NCI-H460 (cell line): Measurements from ENCODE around the gene MOSMO. TPM values are rescaled to one million over a fixed set of nuclear protein-coding genes. Genes with fewer than 3 reads are reported as not detected.
"Not testable (repeated sequence)": the region's sequence is repeated elsewhere in the genome, so short reads cannot be mapped to it uniquely, and the experiment has no call there.

ENCODE experiments used
- DNase-seq: peaks from one replicate; pipeline ENCODE4 v3.0.0-alpha.2; 2016; ENCODE audit warnings: low read depth; ENCODE audit errors: extremely low read depth
- total RNA-seq: library from RNA; depleted of rRNA; stranded (reverse); fragments of >200 nt; shearing (Covaris generic); gene quantifications from 2 replicates; pipeline ENCODE4 v1.2.3, GENCODE V29; 2014

The MOSMO gene
- total RNA-seq, 1 experiment from 2014 or later = 22.4 TPM

DNA sequence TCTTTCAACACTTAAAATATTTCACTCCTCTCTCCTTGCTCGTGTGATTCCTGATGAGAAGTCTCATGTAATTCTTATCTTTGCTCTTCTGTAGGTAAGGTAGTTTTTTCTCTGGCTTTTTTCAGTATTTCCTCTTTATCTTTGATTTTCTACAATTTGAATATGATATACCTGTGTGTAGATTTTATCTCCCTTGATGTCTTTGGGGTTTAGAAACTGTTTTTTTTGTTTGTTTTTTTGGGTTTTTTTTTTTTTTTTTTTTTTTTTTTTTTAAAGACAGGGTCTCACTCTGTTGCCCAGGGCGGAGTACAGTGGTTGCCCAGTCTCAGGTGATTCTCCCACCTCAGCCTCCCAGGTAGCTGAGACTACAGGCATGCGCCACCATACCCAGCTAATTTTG is 26.6 kb downstream of the MOSMO start:
- no peak for DNase-seq

DNA sequence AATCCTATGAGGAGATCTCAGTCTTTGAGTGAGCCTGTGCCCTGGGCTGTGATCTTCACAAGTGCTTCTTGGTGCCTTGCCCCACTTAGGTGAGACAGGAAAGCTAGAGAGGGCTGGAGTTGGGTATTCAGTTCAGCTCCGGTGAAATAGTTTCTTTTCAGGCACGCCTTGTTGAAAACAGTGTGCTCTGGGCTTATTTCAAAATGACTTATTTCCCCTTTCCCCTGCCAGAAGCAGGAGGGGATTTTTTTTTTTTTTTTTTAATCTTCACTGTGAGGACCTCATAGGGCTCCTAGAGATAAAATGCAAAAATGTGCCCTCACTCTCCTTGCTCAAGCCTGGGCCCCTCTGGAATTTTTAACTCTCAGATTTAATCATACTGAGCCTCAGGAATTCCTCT is 27.2 kb downstream of the MOSMO start:
- no peak for DNase-seq

DNA sequence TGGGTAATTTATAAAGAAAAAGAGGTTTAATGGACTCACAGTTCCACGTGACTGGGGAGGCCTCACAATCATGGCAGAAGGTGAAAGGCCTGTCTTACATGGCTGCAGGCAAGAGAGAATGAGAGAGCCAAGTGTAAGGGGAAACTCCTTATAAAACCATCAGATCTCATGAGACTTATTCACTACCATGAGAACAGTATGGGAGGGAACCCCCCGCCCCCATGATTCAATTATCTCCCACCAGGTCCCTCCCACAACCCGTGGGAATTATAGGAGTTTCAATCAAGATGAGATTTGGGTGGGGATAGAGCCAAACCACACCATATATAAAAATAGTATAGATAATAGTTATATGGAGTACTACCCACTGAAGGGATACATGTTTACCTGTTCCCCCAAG is 36.0 kb downstream of the MOSMO start:
- DNase-seq = not testable (repeated sequence)

DNA sequence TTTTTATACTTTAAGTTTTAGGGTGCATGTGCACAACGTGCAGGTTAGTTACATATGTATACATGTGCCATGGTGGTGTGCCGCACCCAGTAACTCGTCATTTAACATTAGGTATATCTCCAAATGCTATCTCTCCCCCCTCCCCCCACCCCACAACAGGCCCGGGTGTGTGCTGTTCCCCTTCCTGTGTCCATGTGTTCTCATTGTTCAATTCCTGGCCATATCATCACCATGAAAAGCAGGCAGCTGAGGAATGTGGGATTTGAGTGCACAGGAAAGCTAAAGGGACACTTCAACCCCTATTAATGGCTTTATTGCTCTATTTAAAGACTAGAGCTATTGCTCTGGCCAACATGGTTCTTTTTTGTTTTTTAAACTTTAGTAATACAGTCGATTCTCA is 38.0 kb downstream of the MOSMO start:
- not testable (repeated sequence) for DNase-seq

DNA sequence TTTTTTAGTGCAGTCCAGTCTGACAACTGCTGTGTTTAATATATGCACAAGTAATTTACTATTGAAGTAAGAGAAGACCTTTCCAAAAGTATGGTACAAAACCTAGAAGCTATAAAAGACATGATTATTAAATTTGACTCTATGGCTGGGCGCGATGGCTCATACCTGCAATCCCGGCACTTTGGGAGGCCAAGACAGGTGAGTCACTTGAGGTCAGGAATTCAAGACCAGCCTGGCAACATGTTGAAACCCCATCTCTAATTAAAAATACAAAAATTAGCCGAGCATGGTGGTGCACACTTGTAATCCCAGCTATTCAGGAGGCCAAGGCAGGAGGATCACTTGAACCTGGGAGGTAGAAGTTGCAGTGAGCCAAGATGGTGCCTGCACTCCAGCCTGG is 43.1 kb downstream of the MOSMO start:
- DNase-seq = no peak

DNA sequence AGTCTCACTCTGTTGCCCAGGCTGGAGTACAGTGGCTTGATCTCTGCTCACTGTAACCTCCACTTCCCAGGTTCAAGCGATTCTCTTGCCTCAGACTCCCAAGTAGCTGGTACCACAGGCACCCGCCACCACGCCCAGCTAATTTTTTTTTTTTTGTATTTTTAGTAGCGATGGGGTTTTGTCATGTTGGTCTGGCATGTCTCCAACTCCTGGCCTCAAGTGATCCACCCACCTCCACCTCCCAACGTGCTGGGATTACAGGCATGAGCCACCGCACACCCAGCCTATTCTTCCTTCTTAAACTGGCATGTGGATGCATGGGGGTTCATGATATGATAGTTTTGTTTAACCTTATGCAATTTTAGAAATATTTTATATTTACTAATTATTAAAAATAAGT is 45.1 kb downstream of the MOSMO start:
- no peak for DNase-seq

DNA sequence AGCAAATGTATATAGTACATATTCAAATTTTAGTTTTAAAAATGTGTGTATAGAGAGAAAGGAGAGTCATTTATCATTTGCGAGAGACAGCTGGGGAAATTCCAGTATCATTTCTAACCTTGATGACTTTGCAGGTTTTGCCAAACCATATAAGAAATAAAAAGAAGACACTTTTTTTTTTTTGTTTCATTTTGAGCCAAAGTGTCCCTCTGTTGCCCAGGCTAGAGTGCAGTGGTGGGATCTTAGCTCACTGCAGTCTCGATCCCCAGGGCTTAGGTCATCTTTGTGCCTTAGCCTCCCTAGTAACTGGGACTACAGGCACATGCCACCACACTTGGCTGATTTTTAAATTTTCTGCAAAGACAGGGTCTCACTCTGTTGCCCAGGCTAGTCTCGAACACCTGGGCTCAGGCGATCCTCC is 46.0 kb downstream of the MOSMO start:
- no peak for DNase-seq

DNA sequence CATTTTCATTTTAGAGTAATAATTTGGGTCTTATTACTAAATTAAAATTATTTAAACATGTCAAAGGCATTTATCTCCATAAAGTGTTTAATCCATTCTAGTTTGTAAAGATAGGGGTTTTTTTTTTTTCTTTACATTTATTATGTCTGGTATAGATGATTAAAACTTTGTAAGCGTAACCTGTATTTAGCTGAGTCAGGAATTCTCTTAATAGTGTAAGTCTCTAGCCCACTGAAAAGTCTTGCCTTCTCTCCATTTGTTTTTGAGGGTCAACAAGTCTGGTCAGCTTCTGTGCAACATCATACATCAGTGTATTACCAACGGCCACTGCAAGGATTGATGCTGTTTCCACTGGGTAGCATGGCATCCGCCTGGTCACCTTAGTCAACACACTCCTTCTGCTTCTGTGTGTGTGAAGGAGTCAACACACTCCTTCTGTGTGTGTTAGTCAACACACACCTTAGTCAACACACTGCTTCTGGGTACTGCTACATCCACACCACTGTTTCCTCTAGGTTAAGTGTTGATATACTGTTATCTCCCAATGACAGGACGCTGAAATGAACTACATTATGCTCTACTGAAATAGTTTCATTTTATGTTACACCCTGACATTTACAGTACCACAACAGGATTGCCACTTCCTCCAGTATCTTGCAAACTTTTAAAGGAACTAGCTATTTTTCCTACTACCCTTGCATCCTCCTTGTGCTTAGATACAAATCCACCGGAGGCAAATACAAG is 47.1 kb downstream of the MOSMO start:
- DNase-seq = no peak

DNA sequence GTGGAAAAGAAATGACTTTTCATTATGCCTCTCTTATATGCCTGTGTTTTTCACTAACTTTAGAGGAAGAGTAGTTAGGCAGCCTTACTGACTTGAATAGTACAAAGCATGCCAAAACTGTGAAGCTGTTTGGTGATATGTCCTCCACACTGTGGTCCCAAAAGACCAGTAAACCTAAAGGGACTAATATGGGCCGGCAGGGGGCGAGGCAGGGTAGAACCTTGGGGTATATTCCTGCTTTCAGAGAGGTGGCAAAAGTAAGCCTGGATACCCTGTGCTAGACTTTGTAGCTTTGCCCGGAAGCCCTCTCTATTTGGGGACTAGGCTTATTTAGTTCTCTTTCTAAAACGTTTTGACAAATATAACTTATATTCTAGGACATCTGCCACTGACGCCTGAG is 48.0 kb downstream of the MOSMO start:
- DNase-seq = no peak

DNA sequence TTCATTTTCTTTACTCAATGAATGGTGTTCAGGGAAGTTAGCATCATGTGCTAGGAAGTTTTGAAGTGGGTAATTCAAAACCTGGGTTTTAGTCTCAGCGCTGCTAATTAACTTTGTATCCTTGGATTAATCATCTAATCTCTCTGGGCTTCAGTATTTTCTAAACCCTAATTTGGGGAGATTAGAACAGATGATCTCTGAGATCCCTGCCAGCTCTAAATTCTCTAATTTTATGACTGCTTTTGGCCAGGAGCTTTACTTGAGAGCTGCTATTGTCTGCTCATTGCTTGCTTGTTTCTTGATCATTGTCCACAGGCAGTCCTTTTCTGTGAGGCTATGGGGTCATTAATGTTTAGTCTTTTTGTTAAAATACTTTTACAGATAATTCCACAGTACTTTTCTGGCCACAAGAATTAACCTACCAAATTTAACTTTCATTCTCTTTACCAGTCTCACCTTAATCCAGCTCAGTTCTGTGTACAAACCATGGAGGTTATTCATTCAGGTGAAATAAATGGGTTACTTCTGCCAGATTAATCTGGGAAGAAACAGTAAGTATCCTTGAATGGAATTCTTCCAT is 56.1 kb downstream of the MOSMO start:
- no peak for DNase-seq

DNA sequence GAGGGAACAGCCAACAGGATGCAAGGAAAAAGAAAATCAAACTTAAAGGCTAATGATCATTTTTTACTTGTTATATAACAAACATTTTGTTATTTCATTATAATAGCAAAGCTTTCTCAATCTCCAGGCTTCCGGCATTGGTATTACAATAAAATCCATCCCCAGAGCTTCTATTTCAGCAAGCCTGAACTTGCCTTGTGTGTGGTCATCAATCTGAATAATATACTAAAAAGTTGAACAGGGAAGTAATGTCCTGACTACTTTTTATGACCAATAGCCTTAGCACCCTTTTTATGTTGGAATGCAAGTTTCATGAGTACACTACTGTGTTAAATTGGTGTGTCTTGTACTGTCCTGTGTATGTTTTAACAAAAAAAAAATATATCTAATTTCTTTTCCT is 57.3 kb downstream of the MOSMO start:
- no peak for DNase-seq

DNA sequence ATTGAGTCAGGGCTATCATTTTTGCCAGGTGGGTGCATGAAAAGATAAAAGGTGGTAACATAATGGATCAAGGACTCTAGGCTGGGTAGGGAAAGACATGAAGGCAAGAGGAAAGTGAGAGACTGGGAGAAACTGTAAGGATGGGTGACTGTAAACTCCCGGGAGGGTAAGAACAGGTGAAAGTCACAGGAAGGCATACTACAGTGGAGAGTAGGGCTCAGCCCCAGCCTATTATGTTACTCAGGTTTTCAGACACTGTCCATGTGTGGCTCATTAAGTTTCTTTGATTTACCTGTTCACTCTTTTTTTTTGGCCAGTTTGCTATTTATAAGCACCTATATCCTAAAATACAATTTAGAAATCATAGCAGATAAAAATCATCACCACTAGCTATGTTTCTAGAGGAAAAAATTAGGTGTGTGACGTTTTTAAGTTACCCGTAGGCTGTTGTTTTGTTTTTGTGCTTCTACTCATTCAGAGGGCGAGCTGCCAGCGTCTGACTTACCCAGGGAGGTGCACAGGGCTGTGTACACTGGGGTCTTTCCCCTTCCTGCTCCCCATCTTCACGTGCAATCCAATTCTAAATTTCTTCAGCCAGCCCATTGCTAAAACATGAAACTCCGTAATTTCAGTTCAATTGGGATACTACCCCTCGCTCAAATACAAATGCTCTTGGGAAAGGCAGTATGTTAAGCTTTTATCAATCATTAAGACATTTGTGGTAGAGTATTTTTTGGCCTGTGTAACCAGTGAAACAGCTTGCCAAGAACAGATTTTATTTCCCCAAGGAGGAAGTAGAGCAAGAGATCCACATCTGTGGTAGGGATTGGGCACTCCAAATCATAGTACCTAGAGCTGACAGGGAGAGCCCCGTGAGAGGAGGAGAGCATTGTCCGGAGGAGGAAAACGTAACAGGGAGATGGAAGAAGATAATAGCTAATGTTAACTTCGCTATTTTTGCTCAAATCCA is 62.7 kb downstream of the MOSMO start:
- no peak for DNase-seq

DNA sequence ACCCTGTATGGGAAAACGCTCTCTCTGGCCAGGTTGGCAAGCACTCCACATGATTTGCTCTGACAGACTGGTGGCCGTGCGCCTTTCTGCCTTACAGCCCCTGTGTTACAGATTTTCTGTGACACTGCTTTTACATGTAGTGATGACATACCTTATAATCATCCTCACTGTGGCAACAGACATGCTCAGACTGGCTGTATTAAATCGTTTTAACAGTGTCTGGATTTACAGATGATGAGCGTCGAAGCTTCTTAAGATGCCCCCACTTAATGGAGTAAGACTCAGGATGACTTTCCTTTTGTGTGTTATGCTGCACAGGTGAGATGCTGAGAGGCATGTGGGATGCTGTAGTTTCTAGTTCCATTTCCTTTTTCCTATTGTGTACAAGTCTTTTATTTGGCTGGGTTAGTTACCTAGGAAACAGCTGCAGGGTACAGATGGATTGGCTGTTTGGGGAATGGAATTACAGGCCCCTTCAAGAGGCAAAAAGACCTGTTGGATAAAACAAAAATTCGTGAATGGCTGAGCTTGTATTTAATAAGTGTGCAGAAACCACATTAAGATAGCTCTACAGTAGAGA is 63.5 kb downstream of the MOSMO start:
- no peak for DNase-seq

DNA sequence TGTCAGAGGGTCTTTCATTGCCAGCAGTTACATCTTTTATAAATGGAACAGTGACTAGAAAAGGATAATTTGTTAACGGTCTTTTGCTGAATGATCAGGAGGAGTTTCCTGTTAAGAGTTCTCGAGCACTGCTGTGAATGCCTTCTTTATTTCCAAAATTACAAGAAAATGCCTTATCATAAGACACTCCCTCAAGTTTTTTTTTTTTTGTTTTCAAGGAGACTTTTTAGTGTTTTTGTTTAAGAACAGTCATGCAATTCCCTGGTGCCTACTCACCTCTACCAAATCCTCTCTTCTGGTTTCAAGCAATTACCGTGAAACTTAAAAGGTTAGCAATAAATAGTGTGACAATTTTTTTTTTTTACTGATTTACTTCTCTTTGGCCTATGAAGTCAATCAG is 65.4 kb downstream of the MOSMO start:
- DNase-seq = no peak

DNA sequence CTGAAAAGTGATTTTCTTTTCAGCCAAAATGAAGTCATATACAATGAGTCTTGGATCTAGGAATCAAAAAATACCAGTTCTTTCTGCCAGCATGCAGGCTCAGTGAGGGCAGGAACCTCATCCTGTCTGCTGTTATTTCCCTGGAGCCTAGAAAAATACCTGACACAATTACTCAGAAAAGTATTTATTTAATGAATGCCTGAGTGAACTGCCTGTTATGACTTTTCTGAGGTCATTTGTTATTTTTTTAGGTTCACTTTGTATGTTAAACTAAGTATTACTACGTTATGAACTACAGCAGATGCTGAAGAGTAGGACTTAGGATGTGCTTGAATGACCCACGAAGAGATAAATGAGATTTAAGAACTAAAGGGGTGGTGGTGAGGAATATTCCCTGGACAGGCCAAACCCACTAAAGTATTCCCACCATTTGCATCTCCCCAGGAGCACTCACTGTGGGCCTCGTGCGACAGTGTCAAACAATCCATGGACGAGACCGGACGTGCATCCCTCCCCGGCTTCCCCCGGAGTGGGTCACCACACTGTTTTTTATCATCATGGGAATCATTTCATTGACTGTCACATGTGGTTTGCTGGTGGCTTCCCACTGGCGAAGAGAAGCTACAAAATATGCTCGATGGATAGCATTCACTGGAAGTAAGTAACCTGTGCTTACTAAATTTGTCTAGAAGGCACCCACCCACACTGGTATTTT is 67.3 kb downstream of the MOSMO start:
- DNase-seq = no peak

DNA sequence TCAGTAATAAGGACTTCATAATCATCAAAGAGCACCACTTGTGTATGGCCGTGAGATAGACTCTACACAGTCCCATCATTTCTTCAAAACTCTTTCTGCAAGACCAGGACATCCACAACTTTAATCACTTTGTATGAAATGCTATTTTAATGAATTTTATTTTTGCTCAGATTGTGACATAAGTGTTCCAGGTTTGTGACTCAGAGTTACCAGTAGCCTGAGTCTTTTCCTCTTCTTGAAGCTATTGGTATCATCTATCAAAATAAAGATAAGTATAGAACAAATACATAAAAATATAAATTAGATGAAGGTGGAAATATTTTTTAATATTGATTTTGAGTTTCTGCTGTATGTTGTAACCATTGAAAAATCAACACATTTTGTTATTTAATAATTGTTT is 67.9 kb downstream of the MOSMO start:
- DNase-seq = no peak

DNA sequence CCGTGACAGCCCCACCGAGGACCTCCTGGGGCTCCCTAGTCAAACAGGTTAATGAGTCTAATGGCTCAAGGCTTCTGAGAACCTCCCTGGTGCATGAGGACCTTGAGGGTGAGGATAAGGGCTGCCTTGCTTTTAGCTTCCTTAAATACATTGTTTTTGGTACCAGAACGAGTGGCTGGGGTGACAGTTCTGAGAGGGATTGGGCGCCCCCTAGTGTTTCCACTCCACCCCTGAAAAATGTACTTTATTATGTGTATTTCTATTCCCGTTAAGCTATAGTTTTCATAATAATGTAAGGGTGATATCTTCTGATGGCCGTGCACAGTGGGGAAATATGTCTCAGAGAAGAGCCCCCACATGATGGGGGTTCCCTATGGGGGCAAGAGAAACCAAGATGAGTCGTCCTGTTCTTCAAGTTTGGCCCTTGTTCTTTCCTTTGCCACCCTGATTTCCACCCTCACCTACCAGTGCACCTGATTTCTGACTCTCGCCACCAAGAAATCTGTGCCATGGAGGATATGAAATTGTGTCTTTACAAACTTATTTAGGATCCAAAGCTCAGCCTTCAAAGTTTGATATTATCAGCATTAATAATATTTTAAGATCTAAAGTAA is 69.9 kb downstream of the MOSMO start:
- DNase-seq = peak; percentile 53

DNA sequence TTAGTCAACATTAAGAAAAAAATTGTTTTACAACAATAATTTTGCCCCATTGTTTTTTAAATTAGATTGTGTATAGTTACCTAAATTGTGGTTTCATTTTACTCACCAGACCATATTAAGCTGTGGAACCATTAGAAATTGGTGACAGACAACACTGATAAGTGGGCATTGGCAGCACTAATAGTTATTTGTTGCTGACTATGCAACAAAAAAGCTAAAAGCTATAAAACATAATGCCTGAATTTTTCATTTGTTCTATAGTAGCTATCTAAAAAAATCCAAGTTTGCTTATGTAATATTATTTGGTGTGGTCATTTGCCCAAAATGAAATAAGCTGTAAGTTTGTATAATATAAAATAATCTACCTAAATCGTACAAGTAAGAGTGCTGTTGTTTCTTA is 70.7 kb downstream of the MOSMO start:
- DNase-seq = no peak

DNA sequence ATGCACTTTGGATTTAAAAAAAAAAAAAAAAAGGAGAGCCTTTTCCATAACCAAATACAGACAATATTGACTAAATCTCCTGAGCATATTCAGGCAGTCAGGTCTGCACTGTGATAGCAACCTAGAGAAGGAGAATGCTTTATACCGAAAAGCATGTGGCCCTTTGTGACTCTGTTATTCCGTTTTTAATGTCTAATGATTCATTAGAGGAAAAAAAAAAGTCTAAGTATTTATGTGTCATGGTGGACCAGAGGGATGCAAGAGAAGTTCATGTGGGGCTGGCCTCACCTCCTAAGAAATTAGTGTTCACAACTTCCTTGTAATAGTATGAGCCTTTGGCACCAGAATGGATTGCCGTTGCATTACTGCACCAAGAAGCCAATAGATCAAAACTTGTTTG is 73.1 kb downstream of the MOSMO start:
- DNase-seq = no peak

DNA sequence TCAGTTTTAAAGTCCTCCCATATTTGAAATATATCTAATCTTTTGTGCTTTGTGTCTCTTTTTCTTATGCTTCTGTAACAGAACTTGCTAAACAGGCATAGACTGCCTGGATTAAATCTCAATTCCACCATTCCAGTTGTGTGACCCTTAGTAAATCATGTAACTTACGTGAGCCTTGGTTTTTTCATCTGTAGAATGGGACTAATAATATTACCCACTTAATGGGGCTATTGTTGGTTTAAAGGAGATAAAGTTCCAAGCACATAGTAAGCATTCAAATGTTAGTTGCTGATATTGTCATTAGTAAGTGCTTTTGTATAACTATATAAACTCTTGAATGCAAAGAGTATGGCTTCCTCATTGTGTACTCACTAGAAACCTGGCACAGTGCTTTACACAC is 78.5 kb downstream of the MOSMO start:
- DNase-seq = no peak
